Activated T-cell treated with anti-CD3 and anti-CD28 coated beads for 4 hours (primary cell): ENCODE measurements around the gene IQCE.
"Not testable (repeated sequence)": the region's sequence is repeated elsewhere in the genome, so short reads cannot be mapped to it uniquely, and the experiment has no call there.

Experiments
- DNase-seq: peaks from one replicate; pipeline ENCODE4 v3.0.0-alpha.2; 2020

The IQCE gene

GRCh38 chr7:2582006-2582735 is 23.4 kb downstream of the IQCE start:
- DNase-seq = no peak

- no peak for DNase-seq
Measured at GRCh38 chr7:2583798-2584580, 25.2 kb downstream of the IQCE start.

- no peak for DNase-seq
Measured at GRCh38 chr7:2585446-2585845, 26.7 kb downstream of the IQCE start.

- no peak for DNase-seq
Measured at GRCh38 chr7:2586326-2587020, 27.7 kb downstream of the IQCE start.

GRCh38 chr7:2587134-2587533 is 28.4 kb downstream of the IQCE start:
- DNase-seq = no peak

GRCh38 chr7:2587778-2588177 is 29.0 kb downstream of the IQCE start:
- DNase-seq = no peak

- no peak for DNase-seq
Measured at GRCh38 chr7:2589341-2589740, 30.6 kb downstream of the IQCE start.

- DNase-seq = not testable (repeated sequence)
Measured at GRCh38 chr7:2589941-2590340, 31.2 kb downstream of the IQCE start.

GRCh38 chr7:2592375-2592865 is 33.6 kb downstream of the IQCE start:
- DNase-seq = no peak

GRCh38 chr7:2593036-2593727 is 34.4 kb downstream of the IQCE start:
- no peak for DNase-seq

GRCh38 chr7:2594599-2594998 is 35.8 kb downstream of the IQCE start:
- no peak for DNase-seq

GRCh38 chr7:2595258-2595860 is 36.6 kb downstream of the IQCE start:
- DNase-seq = no peak

- DNase-seq = no peak
Measured at GRCh38 chr7:2596464-2597272, 37.9 kb downstream of the IQCE start.

- DNase-seq = no peak
Measured at GRCh38 chr7:2597273-2597640, 38.5 kb downstream of the IQCE start.

- DNase-seq = no peak
Measured at GRCh38 chr7:2598154-2598823, 39.5 kb downstream of the IQCE start.

- DNase-seq = no peak
Measured at GRCh38 chr7:2601065-2601464, 42.3 kb downstream of the IQCE start.

GRCh38 chr7:2601907-2602306 is 43.1 kb downstream of the IQCE start:
- DNase-seq = no peak

- DNase-seq = no peak
Measured at GRCh38 chr7:2602406-2603043, 43.7 kb downstream of the IQCE start.

GRCh38 chr7:2603044-2603965 is 44.5 kb downstream of the IQCE start:
- DNase-seq = no peak
